HG03565 (cell line): ENCODE results near the gene RANBP3.
A peak's percentile ranks its signal among the peaks of the same experiment; 100 is the strongest.

Experiments
- ATAC-seq: cut with Tn5 transposase; IDR thresholded peaks from one replicate; pipeline ENCODE4 v1.9.1; 2021; ENCODE audit warnings: mild to moderate bottlenecking, moderate library complexity; ENCODE audit not compliant: unreplicated experiment

RANBP3 gene

DNA sequence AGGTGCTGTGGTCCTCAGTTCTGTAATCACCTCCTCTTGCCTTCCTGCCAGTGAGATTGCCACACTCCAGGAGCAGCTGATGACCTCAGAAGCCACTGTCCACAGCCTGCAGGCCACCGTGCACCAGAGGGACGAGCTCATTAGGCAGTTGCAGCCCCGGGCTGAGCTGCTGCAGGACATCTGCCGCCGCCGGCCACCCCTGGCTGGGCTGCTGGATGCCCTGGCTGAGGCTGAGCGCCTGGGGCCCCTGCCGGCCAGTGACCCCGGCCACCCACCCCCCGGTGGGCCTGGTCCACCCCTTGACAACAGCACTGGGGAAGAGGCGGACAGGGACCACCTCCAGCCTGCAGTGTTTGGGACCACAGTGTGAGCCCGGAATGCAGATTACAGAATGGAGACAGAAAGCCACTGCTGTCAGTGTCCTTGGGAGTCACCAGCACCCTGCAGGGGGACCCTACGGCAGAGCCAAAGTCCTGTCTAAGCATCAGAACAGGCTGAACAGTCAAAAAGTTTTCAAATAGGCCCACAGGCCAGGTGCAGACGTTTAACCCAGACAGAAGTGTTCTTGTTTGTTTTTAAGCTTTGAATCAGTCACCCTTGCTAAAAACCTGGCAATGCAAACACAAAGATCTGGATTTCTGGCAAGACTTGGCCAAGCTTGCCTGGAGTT, 69.0 kb downstream of the RANBP3 start:
- no peak for ATAC-seq

DNA sequence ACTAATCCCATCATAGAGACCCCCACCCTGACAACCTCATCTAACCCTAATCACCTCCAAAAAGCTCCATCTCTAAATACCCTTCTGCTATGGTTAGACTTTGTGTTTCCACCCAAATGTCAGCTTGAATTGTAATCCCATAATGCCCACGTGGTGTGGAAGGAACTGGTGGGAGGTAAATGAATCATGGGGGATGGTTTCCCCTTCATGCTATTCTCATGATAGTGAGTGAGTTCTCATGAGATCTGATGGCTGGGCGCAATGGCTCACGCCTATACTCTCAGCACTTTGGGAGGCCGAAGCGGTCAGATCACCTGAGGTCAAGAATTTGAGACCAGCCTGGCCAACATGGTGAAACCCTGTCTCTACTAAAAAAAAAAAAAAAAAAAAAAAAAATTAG, 70.7 kb downstream of the RANBP3 start:
- ATAC-seq = no peak

- no peak for ATAC-seq
Measured at GRCh38 chr19:5905114-5905778, 72.7 kb downstream of the RANBP3 start.

DNA sequence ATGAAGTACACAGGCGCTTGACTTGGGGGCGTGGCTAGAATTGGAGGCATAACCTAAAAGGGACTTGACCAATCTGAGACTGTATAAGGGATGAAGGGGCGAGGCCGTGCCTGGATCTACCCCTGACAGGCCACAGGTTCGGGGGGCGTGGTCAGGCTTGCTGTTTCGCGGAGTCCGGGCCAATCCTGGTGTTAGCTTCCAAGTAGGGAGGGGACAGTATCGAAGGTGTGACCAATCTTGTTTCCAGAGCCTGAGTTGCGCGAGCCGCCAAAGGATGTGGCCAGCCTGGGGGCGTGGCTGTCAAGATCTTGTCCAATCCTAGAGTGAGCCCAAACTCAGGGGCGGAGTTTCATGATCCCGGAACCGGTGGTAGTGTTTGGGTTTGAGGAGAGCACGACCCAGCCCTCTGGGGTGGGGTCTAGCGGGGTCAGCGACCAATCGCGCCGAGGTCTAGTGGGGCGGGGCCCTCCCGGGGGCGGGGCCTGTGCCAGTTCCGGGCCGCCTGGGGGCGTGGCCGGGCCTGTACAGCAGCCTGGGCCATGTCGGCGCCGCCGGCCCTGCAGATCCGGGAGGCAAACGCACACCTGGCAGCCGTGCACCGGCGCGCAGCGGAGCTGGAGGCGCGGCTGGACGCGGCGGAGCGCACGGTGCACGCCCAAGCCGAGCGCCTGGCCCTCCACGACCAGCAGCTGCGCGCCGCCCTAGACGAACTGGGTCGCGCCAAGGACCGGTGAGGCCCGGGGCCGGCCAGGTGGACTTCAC, 73.4 kb downstream of the RANBP3 start, which contains the start of gene VMAC:
VMAC (plus strand) TSS at position 521 of the 762 bp plus-strand sequence; CDS start at position 540, 19 bp downstream.
- ATAC-seq = peak; percentile 74

DNA sequence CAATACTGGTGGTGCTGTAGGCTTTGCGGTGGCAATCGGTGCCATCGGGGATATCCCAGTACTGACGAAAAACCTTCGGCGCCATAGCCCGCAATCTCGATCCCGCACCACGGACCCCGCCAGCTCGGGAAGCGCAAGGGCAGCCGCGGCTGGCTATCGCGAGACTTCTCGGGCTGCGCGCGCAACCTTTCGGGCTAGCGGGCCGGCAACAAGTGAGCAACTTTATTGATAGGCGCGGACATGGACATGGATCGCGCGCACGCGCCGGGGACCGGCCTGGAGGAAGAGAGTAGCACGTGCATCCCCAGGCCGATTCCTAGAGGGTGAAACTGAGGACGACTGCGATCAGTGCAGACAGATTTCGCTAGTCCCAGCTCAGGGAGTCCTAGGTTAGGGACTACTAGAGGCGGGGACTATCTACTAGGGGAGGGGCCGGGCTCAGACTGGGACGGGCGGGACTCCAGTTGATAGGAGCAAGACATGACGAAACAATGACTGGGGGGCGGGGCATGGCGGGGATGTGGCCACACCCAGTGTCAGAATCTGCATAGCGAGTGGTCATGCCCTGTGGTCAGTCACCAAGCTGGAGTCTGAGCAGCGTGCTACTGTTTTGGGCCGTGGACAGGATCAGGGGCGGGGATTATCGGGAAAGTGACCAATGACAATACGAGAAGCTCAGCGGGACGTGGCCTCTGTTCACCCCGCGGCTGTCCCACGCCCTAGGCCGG, 74.2 kb downstream of the RANBP3 start, which contains the start of gene NDUFA11:
NDUFA11 (minus strand) TSS at position 167 of the 728 bp plus-strand sequence; CDS start at position 85, 82 bp downstream.
- ATAC-seq = peak; percentile 19

DNA sequence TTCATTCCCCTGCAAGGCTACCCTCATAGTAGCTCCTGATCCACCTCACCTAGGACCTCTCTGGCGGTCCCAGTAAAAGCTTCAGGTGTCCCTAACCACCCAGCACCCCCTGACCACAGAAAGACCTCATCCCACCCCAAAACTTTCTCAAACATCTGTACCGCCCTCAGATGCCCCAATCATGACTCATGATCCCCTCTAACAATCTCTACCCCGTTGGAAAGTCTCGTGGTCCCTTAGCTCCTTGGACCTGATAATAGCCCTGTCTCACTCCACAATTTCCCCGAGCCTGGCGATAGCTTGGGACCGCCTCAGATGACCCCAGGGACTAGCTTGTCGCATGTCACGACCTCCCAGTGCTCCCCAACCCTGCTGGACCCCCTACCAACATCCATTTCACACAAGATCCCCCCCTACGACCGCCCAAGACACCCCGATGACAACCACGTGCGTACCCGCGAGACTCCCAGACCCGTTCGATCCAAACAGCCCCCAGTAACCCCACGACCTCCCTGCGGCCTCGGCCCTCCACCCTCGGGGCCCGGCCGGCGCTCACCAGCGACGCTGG, 74.8 kb downstream of the RANBP3 start:
- ATAC-seq = no peak

GRCh38 chr19:5900976-5901375, 77.0 kb downstream of the RANBP3 start:
- no peak for ATAC-seq

- ATAC-seq = no peak
Measured at GRCh38 chr19:5899728-5900526, 78.0 kb downstream of the RANBP3 start.

DNA sequence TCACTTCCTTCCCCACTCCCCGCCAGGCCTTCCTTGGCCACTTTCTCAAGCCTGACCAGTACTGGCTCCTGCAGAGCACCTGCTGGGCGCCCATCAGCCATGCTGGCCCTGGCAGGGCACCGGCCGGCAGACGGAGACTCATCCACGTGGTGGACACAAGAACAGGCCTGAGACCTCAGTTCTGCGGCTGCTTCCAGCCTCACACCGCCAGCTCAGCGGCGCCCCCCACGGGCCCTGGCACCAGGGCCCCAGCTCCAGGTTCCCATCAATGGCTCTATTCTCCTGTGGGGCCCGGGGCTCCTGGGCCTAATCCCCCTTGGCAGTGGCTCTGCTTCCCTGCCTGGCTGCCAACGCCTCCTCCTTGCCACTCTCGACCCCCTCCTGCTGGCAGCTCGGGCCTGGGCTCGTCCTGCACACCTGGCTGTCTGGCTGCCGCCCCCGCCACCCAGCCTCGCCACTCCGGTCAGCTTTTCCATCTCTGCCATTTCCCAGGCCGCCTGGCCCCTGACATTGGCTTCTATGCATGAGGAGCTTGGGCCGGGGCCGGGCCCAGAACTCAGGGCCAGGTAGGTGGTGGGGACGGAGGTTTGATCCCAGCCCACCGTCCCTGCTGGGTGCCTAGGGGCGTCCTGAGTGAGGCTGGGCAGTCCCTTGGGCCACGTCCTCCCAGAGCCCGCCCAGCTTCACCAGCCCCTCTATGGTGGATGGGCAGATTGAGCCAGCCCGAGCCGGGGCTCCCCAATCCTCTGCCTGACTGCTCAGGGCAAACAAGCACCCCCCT, 80.6 kb downstream of the RANBP3 start:
- ATAC-seq = no peak

DNA sequence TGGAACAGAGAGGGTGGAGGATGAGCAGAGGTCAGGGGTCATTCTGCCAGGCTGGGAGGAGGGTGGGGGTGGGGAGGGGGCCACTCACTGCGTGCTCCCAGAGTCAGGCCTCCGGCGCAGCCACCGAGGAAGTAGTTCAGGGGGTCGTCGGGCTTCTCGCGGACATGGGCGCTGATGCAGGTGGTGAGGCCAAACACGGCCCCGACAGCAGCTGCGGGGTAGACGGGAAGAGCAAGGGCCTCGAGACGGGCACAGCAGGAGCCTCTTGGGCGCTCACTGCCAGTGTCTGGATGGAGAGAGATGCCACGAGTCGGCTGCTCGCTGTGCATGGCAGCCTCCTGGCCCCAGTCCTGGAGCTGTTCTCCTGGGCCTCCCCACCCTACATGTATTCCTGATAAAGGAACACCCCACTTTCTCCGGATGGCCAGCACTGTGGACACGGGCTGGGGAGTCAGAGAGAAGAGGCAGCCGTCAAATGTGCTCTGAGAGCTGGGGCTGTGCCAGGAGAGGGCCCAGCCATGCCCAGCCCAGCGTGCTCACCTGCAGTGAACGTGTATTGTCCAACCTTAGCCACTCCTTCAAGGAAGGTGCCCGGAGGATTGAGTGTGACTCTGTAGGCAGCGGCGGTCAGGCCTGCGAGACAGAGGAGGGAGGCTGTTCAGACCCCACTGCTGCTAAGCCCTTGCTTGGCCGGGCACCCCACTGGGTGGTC, 81.4 kb downstream of the RANBP3 start:
- no peak for ATAC-seq

- no peak for ATAC-seq
Measured at GRCh38 chr19:5895890-5896289, 82.0 kb downstream of the RANBP3 start.

DNA sequence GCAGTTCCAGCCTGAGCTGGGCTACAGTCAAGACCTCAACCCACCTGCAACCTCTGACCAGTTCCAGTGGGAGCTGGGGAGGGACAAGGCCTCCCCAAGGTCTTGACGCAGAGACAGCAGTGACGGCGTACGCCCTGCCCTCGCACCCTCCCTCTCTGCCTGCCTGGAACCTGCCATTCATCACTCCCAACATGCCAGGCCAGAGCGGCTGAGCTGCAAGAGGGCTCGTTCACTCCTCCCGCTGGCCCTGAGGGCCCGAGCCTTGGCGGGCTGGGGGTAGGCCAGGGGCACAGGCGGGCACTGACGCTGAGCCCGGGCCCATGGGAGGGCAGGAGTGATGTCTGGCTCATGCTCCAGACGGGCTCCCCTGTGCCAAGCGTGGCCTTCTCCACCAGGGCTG, 82.5 kb downstream of the RANBP3 start:
- ATAC-seq = no peak

DNA sequence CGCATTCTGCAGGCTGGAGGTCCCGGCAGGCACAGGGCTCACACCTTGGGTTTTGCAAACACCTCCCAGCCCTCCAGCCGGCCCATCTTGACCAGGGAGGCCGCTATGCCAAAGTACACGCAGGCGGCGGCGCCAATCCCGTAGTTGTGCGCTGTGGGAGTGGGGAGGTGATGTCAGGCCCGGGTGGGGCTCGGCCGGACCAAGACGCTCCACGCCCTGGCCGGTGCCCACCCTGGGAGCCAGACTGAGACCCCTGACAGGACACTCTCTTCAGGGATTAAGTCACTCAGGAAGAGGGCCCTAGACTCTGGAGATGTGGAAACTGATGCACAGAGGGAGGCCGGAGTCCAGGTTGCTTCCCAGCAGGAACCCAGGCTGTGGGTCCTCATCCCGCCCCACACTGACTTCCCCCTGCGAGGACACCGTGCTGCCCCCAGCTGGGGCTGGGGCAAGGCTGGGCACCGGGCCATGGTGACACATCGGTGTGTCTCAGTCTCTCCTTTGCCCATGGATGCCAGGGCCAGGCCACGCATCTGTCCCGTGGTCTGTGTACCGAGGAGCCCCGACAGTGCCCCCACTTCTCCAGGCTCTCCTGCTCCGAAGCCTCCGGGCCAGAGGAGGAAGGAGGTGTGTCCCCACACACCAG, 83.1 kb downstream of the RANBP3 start:
- ATAC-seq = no peak

- ATAC-seq = no peak
Measured at GRCh38 chr19:5893907-5894703, 83.8 kb downstream of the RANBP3 start.

- ATAC-seq = no peak
Measured at GRCh38 chr19:5893296-5893903, 84.5 kb downstream of the RANBP3 start.

DNA sequence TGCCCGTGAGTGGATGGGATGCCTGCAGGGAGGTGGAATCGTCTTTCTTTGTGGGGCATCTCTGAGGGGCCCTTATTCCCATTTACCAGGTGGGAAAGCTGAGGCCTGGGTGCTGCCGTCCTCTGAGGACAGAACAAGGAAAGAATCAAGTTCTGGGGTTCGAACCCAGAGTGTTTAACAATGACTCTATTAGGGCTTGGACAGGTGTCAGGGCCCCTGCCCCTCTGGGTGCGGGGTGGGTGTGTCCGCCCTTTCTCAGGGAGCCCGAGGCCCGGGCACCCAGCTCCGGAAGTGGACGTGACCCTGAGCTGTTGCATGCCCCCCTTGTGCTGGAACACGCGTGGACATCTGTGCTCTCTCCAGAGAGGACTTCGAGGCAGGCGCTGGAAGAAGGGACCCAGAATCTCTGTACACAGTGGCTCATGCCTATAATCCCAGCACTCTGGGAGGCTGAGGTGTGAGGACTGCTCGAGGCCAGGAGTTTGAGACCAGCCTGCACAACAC, 85.1 kb downstream of the RANBP3 start:
- ATAC-seq = no peak
